HPDE6-E6E7 (cell line): ENCODE results near the gene SECISBP2.
"Not testable (repeated sequence)": the region's sequence is repeated elsewhere in the genome, so short reads cannot be mapped to it uniquely, and the experiment has no call there.

Experiments
- DNase-seq: peaks from one replicate; pipeline ENCODE4 v3.0.0; 2011; ENCODE audit warnings: missing footprints; ENCODE audit errors: extremely low spot score

Gene SECISBP2

DNA sequence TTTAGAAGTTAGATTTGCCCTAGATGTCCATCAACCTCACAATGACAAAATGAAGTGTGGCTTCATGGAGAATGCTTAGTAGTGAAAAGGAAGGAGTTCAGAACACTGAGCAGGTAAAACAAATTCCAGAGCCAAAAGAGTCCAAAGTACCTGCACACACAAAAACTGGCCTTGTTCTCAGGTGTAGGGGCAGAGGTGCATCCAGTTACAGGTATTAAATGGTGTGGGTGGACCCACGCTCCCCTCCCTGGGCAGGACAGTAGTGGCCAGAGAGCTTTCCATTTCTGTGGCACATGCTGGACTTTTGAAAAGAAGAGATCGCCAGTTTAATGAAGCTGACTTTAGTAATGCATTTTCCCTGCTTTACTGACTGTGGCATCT, 47.2 kb downstream of the SECISBP2 start:
- no peak for DNase-seq

DNA sequence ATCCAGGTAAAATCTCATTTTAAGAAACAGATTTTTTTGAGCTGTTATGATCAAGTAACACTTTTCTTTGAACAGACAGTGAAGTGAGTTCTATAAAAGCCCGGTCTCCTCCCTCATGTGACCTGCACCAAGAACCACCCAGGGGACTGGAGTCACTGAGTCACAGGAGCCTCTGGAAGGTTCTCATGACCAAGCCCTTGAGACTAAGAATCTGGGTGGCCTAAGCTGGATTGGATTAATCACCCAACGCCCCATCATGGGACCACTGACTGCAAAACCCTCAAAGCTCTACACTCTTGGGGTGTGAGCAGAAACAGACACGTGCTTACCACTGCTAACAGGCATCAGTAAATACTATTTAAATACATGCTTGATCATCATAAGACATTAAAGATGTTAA, 48.4 kb downstream of the SECISBP2 start:
- no peak for DNase-seq

DNA sequence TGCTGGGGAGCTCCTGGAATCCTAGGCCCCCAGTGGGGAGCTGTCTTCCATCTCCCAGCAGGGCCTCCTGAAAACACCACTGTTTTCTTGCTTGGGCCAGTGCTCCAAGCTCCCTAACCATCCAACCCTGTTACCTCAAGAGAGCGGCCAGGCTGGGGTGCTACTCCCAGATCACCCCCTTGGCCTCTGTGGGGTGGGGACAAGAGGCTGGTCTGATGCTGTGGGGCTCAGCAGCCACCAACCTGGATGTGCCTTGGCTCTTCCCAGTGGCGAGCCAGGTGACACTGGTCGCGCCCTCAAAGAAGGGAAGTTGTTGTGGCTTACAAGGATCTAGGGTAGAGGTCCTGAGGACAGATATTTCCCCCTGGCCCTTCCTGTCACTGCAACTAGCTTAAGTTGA, 49.0 kb downstream of the SECISBP2 start:
- no peak for DNase-seq

DNA sequence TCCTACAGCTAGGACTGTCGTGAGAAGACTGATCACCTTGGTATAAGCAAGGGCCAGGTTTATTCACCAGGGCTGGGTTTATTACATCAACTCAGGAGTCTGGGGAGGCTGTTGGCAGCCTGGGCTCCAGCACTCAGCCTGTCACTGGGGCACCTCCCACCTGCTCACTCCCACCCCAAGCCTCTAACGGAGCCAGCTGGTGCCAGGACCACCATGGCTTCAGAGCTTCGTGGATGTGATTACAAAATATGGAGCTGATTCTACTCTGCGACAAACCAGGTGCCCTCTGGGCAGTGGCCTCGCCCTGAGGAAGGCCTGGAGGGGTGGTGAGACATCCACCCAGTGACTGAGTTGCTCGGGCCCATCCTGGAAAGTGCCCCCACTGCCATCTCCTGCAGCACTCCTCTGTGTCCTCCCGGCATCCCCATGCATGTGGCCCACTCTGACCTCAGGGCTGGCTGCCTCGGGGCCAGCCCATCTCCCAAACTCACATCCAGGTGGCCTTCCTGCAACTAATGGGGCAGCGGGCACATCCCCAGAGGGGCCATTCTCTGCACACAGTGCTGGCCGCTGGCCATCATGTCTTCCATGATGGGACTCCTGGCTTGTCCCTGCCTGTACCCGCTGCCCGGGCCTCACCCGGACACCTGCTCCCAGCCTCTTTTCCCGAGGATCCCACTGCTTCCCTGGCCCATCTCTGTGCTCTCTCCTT, 49.6 kb downstream of the SECISBP2 start:
- DNase-seq: no peak

DNA sequence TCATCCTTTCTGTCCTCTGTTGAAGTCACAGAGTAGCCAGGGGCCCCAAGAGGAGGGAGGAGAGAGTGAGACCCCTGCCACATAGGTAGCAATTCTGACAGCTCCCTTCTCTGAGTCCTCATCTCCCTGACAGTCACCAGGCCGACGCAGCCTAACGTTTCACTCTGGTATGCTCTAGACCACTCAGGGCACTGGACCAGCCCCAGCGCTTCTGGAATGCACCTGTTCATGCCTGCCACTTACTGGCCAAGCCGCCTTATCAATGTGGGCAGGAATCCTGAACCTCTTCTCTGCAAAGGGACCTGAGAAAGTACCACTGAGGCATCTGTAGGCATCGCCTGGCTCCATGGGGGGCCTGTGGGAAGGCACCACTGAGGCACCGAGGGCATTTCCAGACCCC, 50.2 kb downstream of the SECISBP2 start:
- no peak for DNase-seq

DNA sequence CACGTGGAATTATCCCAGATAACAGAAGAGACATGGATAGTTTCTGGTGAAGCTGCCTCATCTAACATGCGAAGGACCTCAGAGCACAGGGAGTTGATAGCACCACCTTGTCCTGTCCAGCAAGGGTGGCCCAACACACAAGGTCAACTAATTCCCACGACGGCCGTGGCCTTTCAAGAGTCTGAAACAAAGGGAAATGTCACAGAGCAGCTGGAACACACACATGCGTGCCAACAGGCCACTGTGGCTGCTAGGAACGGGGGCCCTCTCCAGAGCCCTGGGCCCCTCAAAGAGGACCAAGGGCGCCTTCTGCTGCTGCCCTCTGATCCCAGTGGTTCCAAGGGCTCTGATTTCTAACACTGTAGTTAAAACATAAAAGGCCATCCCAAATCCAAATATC, 50.7 kb downstream of the SECISBP2 start:
- DNase-seq: no peak

DNA sequence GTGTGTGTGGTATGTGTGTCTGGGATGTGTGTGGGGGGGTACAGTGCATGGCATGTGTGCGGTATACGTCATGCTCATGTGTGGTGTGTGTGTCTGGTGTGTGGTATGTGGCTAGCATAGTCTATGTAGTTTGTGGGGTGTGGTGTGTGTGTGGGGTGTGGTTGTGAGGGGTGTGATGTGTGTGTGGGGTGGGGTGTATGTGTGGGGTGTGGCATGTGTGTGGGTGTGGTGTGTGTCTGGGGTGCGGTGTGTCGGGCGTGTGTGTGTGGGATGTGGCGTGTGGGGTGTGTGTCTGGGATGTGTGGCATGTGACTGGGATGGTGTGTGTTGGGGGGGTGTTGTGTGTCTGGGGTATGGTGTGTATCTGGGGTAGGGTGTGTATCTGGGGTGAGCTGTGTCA, 52.3 kb downstream of the SECISBP2 start:
- no peak for DNase-seq

DNA sequence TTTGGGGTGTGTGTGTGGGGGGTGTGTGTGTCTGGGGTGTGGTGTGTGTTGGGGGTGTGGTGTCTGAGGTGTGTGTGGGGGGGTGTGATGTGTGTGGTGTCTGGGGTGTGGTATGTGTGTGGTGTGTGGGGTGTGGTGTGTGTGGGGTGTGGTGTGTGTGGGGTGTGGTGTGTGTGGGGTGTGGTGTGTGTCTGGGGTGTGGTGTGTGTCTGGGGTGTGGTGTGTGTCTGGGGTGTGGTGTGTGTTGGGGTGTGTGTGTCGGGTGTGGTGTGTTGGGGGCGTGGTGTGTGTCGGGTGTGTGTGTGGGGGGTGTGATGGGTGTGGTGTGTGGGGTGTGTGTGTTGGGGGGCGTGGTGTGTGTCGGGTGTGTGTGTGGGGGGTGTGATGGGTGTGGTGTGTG, 53.5 kb downstream of the SECISBP2 start:
- DNase-seq: not testable (repeated sequence)

DNA sequence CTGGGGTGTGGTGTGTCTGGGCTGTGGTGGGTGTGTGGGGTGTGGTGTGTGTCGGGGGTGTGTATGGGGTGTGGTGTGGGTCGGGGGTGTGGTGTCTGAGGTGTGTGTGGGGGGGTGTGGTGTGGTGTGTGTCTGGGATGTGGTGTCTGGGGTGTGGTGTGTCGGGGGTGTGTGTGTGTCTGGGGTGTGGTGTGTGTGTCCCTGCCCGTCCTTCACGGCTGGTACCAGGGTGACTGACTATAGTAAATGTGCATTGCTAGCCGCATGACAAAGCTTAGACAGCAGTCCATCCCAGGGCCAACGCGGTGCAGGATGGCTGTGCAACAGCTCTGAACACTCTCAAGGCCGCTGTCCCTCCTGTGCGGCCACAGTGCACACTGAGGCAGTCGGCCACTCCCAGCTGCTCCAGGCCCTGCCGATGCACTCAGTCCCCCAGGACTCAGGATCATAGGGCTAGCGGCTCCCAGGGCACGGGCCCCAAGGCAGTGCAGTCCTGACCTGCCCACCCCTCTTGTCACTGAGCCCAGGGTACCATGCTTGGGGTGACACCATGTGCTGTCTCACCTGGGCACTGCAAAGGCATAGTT, 54.0 kb downstream of the SECISBP2 start:
- DNase-seq: no peak

DNA sequence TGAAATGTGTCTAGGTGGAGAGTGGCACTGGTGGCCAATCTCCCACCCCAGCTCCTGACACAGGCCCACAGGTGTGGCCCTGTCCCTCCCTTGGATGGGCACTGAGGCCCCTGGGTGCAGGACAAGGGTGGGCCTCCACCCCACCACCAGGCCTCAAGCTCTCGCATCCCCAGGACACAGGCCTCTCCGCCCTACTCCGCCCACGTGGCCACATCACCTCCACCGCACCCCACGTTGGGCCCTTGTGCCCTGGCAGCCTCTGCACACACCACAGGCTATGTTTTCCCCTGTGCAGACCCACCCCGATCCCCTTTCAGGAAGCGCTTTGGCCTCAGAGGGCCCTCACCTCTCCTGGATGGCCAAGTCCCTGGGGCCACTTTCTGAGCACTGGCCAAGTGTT, 54.7 kb downstream of the SECISBP2 start:
- no peak for DNase-seq

DNA sequence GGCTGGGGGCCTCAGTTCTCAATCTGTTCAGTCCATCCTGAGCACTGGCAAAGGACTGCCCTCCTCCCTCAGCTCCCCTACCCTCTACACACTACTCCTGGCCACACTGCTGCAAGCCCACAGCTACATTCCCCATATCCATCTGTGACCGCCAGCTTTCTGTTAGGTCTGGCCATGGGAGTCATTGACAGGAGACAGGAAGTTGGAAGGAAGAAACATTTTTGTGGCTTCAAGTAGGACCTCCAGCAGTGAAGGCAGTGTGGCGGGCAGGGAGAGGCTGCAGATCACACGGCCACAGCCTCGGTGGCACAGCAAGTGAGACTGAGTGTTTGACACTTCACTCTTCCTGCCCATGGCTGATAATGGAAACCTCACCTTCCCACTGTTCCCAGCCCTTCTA, 55.9 kb downstream of the SECISBP2 start:
- no peak for DNase-seq

DNA sequence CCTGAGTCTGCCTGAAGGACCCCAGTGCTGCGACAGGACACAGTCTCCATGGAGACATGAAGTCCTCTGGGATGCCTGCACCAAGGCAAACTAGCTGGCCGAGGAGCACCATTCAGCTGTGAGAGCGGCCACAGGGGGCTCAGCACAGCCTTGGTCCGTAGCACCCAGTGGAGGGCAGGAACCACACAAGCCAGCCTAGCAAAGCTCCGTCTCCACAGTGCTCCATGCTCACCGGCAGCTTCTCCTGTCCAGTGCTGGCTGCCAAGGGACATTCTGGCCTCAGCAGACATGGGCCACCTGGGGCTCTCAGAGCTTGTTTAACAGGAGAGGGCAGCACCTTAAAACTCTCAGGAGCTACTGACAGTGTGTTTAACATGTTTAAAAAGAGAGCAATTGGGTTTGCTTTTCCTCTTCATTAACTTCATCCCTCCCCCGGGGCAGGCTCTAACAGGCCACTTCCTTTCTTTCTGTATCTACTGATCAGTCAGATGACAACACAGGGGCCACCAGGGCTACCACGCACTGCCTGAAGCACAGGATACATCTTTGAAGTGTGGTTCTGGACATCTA, 57.0 kb downstream of the SECISBP2 start:
- no peak for DNase-seq

DNA sequence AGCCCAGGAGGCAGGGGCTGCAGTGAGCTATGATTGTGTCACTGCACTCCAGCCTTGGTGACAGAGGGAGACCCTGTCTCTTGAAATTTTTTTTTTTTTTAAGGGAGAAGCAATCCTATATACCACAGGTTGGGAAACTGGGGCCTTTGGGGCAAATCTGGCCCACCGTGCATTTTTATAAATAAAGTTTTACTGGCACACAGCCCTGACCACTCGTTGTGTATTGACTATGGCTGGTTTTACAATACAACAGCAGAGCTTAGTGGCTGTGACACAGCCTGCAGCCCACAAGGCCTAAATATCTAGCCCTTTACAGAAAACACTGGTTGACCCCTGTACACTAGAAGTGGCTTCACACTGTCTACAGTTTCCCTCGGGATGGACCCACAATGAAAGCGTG, 58.0 kb downstream of the SECISBP2 start:
- no peak for DNase-seq

DNA sequence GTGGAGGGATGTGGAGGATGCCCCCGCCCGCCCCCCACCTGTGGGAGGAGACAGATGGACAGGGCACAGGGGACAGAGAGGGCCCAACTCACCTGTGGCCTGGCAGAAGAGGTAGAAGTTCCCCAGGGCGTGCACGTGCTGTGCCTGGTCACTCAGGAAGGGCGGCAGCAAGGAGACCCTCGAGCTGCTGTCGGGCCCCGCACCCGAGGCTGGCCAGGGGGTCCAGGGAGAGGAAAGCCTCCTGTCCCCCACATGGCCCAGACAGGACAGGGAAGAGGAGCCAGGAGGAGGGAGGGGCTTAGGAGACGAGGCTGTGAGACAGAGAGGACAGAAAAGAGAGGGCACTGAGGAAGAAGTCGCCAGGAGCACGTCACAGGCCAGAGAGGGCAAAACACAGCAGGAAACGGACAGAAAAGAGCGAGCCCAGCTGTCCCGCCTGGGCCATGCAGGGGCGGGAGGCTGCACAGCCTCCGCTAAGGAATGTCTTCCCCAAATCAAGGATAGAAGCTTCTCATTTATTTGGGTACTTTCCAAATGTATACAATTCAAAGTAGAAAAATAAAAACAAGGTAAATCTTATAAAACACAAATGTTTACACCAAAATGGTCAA, 58.5 kb downstream of the SECISBP2 start:
- no peak for DNase-seq

DNA sequence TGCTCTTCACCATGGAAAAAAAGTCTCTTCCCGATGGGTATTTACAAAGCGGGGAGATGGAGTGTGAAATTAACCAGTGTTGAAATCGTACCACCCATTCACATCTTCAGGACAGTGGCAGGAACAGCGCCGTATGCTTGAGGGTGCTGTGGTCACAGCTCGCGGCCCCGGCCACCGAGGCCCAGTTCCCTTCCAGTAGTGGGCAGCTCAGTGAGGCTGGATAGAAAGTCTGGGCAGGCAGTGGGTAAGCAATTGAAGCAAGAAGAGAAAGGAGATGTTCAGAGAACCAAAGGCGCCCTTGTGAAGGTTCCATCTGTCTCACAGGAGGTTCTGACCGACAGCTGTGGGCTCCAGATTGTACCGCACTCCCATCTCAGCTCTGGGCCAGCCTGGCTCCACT, 59.1 kb downstream of the SECISBP2 start:
- no peak for DNase-seq

DNA sequence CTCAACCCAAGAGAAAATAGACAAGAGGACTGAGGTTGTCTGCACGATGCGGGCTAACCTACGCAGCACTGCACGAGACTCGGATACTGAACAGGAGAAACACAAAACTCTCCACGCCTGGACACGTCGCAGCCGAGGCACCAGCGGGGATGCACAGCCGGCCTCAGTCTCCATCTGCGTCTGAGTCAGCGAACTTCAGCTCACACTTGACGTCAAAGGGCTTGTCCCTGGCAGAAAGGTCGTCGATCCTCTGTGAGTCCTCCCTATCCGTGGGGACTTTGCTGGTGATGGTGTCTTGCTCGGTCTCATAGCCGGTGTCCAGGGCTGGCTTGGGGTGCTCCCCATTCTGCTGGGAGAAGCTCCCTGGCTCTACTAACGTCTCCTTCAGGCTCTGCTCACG, 60.2 kb downstream of the SECISBP2 start:
- DNase-seq: no peak

DNA sequence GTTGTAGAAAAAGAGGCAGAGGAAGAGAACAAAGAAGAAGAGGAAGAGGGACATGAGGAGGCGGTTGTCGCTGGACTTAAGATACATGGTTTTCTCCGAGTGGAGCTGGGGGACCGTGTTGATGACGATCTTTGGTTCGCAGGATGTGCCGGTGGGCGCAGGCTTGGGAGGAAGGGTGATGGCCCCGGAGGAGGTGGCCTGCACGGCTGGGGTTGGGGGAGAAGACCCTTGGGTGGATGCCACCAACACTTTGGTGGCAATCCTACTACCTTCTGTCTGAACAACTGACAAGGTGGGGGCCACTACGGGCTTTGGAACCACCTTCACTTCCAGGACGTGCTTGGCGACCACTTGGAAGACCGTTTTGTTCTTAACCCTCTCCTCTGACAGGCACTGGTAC, 60.7 kb downstream of the SECISBP2 start:
- no peak for DNase-seq

DNA sequence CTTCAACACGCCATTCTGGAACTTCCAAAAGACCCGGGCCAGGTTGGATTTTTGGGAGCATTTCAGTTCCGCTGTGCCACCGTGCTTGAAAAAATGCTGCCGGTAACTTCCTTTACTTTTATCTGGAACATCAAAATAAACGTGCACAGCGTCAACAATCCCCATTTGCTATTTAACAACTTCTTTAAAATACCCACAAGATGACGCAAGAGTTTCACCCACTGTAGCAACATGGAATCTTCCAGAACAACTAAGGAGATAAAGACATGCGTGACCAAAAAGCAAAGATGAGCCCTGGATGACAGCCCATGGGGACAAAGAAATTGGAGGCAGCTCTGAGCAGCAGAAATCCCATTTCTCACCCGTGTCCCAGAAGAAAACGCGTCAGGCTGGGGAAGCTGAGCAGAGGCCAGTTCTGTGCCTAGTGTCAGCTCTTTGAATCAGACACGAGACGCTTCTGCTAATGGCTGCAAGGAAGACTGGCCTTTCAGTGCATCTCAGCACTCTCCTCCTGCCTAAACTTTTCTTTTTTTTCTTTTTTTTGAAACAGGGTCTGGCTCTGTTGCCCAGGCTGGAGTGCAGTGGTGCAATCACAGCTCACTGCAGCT, 61.3 kb downstream of the SECISBP2 start:
- DNase-seq: no peak

DNA sequence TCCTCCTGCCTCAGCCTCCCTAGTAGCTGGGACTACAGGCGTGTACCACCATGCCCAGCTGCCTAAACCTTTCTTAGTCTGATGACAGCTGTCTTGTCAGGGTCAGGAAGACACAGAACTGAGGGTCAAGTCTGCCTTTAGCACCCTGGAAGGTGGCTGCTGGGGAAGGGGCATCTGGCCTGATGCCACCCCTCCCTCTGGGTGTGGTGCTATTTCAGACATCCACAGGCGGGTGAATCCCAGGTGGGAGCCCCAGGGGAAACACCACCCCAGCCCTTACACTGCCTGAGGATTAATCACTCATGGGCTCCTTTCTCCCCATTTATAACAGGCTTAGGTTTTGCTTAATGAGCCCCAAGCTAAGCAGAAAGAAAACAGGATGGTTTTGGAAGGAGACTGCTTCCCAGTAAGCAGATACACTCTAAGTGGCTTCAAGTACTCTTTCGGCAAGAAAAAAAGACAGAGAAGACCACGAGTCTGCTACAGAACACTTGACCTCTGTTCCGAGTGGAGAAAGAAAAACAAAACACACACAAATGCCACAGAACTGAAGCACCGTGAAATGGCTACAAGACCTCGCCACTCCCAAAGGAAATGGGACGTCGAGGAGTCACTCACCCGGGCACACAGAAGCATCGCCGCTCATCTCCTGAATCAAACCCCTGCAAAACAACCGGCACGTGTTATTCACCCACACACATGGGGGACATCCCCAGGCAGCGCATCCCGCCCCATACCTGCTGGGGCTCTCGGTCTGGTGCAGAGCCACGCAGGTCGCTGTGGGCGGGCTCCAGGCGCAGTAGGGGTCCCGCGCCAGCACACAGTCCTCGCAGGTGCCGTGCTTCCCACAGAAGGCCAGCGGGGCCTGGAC, 62.4 kb downstream of the SECISBP2 start:
- DNase-seq: no peak

DNA sequence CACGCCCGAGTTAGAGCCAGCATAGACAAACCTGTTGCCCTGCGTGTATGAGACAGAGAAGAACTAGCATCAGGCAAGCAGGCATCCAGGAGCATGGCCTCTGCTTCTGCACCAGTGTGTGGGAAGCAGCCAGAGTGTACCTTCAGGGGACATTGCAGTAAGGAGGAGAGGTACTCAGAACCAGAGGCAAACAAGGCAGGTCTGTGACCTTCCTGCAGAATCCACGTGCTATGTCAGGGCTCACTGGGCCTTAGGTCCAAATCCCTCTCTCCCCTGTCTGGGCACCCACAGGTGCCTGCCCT, 63.0 kb downstream of the SECISBP2 start:
- no peak for DNase-seq

DNA sequence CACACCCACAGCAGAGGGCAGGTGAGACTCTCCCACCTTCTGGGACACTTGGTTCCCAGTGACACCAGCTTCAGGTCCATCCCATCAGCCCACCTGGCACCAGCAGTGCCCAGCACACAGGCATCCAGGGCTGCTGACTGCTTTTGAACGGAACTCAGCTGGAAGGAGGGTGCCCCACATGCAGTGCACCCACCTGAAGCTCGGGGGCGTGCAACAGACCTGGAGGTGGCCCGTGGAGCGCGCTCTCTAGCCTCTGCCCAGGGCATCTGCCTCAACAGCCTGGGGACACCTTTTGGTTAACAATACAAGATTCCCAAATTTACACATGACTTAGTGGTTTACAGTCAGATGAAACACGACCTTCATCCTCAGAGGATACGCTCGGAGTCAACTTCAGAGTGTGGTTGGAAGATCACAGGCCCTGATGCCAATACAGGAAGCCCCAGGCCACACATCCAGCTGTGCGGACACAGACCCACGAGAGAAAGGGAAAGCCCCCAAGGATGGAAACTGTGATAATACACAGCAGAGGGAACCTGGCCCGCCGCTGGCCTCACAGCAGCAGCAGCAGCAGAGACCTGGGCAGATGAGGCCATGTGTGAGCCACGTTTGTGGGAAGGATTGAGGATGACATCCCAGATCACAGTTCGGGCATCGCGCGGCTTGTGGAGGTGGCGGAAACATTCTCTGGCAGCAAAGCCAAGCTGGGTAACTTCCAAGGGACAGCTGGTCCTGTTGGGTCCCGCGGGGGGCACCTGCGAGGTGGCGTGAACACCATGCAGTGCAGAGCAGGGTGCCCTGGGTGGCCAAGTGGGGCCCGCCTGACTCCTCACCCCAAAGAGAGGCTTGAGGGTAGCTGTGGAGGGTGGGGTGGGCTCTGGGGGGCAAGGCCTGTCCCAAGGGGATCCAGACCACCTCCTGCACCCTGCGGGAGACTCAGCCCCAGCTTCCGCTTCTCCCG, 64.0 kb downstream of the SECISBP2 start:
- no peak for DNase-seq
